Fibroblast of lung (primary cell): Measurements from ENCODE around the gene ELMO1.

Source experiments
- EZH2 ChIP-seq: IDR thresholded peaks from 2 replicates; pipeline ENCODE4 v1.5.1; 2012; ENCODE audit warnings: low read length, control low read depth, mild to moderate bottlenecking; ENCODE audit errors: missing control alignments
- TF ChIP-seq, protein P1 (sequence below), 2 donors: IDR thresholded peaks in 1 of 2; conservative IDR thresholded peaks in 1 of 2; 1 replicate in 1 of 2; 2 replicates in 1 of 2; pipeline ENCODE4 v1.5.1; 2011 to 2012; ENCODE audit warnings: low read length in 2 of 2, control low read depth in 1 of 2, inconsistent platforms in 1 of 2, low read depth in 1 of 2, mild to moderate bottlenecking in 1 of 2

DNA sequence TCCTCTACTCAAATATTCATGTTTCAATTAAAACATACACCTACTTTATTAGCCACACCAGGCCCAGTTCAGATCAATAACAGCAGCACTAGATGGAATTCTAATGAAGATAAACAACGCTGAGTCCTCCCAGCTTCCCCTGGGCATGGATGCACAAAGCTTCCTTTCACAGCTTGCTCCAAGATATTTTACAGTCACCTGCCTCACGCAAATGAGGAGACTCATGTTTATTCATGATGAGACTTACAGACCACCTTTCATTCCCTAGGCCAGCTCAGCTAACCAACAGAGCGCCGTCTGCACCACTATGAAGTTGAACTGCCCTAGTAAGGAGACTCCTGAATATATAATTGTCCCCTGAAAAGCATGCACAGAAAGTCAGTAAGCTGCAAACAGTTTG lies 441.4 kb downstream of the ELMO1 start:
- TF ChIP-seq, protein P1, sequence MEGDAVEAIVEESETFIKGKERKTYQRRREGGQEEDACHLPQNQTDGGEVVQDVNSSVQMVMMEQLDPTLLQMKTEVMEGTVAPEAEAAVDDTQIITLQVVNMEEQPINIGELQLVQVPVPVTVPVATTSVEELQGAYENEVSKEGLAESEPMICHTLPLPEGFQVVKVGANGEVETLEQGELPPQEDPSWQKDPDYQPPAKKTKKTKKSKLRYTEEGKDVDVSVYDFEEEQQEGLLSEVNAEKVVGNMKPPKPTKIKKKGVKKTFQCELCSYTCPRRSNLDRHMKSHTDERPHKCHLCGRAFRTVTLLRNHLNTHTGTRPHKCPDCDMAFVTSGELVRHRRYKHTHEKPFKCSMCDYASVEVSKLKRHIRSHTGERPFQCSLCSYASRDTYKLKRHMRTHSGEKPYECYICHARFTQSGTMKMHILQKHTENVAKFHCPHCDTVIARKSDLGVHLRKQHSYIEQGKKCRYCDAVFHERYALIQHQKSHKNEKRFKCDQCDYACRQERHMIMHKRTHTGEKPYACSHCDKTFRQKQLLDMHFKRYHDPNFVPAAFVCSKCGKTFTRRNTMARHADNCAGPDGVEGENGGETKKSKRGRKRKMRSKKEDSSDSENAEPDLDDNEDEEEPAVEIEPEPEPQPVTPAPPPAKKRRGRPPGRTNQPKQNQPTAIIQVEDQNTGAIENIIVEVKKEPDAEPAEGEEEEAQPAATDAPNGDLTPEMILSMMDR (conservative IDR thresholded peaks at IDR 0.05 in 1 of 2, IDR thresholded peaks at IDR 0.05 in 1 of 2; ENCODE audit: low read depth in 1 of 2, low read length in 2 of 2), result no peak
- TF ChIP-seq EZH2, result no peak
